Stimulated activated CD4-positive, alpha-beta T cell treated with anti-CD3 and anti-CD28 coated beads, Interleukin-2, amount 100 ng/mL, for 4 hours (primary cell): ENCODE measurements around the gene PIK3R6.

Experiments
- DNase-seq: peaks from one replicate; pipeline ENCODE4 v3.0.0-alpha.2; 2020; ENCODE audit warnings: low read depth

PIK3R6 gene

GRCh38 chr17:8855477-8856204 lies 11.8 kb downstream of the PIK3R6 start:
- DNase-seq: no peak

- DNase-seq: no peak
Measured at GRCh38 chr17:8851600-8851999, 15.9 kb downstream of the PIK3R6 start.

GRCh38 chr17:8849311-8850041 lies 18.0 kb downstream of the PIK3R6 start:
- no peak for DNase-seq

GRCh38 chr17:8847891-8848290 lies 19.6 kb downstream of the PIK3R6 start:
- no peak for DNase-seq

- no peak for DNase-seq
Measured at GRCh38 chr17:8846768-8847211, 20.7 kb downstream of the PIK3R6 start.

GRCh38 chr17:8844229-8845218 lies 22.9 kb downstream of the PIK3R6 start:
- DNase-seq: no peak

GRCh38 chr17:8843344-8843743 lies 24.1 kb downstream of the PIK3R6 start:
- no peak for DNase-seq

GRCh38 chr17:8841844-8842243 lies 25.6 kb downstream of the PIK3R6 start:
- DNase-seq: no peak

GRCh38 chr17:8839410-8839935 lies 28.0 kb downstream of the PIK3R6 start:
- no peak for DNase-seq

- DNase-seq: no peak
Measured at GRCh38 chr17:8838551-8839095, 28.9 kb downstream of the PIK3R6 start.

- DNase-seq: no peak
Measured at GRCh38 chr17:8837563-8838075, 29.9 kb downstream of the PIK3R6 start.

- DNase-seq: no peak
Measured at GRCh38 chr17:8836821-8837562, 30.5 kb downstream of the PIK3R6 start.

GRCh38 chr17:8835631-8836364 lies 31.7 kb downstream of the PIK3R6 start:
- DNase-seq: no peak

- no peak for DNase-seq
Measured at GRCh38 chr17:8835106-8835505, 32.4 kb downstream of the PIK3R6 start.

GRCh38 chr17:8832711-8833352 lies 34.6 kb downstream of the PIK3R6 start:
- DNase-seq: no peak

- no peak for DNase-seq
Measured at GRCh38 chr17:8831234-8831849, 36.1 kb downstream of the PIK3R6 start.

GRCh38 chr17:8830141-8830540 lies 37.3 kb downstream of the PIK3R6 start:
- no peak for DNase-seq

GRCh38 chr17:8829036-8829941 lies 38.2 kb downstream of the PIK3R6 start:
- no peak for DNase-seq
